K562 (cell line): ENCODE results near the gene INCENP. TPM values are rescaled to one million over a fixed set of nuclear protein-coding genes. Genes with fewer than 3 reads are reported as not detected.

ENCODE experiments used
- ATF3 ChIP-seq, 2 experiments: fragments of 450-650 bp in 1 of 2; sonication (generic) in 1 of 2; formaldehyde crosslinking in 1 of 2; IDR thresholded peaks in 1 of 2; conservative IDR thresholded peaks in 1 of 2; 2 replicates each; pipeline versions ENCODE4 v1.6.1 to v1.8.1; 2016 to 2023; ENCODE audit warnings: mild to moderate bottlenecking in 2 of 2, moderate library complexity in 2 of 2, inconsistent platforms in 1 of 2, missing genetic modification reagents in 1 of 2
- CBFA2T2 ChIP-seq: fragments of 450-650 bp; conservative IDR thresholded peaks from 2 replicates; pipeline ENCODE4 v1.6.1; 2017; ENCODE audit warnings: mild to moderate bottlenecking
- HDAC8 ChIP-seq: fragments of 450-650 bp; IDR thresholded peaks from 2 replicates; pipeline ENCODE4 v1.6.1; 2016; ENCODE audit warnings: mild to moderate bottlenecking, missing genetic modification characterization, moderate library complexity, missing compliant biosample characterization
- NR0B1 ChIP-seq: fragments of 450-650 bp; IDR thresholded peaks from one replicate; pipeline ENCODE4 v1.6.1; 2018; ENCODE audit warnings: mild to moderate bottlenecking, moderate library complexity; ENCODE audit not compliant: partially characterized antibody
- NR2C2 ChIP-seq, 2 experiments: fragments of 200-800 bp in 1 of 2; sonication (Bioruptor generic) in 1 of 2; sonication (generic) in 1 of 2; formaldehyde crosslinking in 1 of 2; IDR thresholded peaks; 2 replicates each; pipeline versions ENCODE4 v1.6.1 to v1.8.0; 2016 to 2022; ENCODE audit warnings: mild to moderate bottlenecking in 1 of 2, missing compliant biosample characterization in 1 of 2, missing genetic modification characterization in 1 of 2, missing genetic modification reagents in 1 of 2
- RAD21 ChIP-seq, 2 experiments: fragments of 250-450 bp in 1 of 2; fragments of 450-650 bp in 1 of 2; sonication (Bioruptor Pico) in 1 of 2; formaldehyde crosslinking in 1 of 2; IDR thresholded peaks in 1 of 2; conservative IDR thresholded peaks in 1 of 2; 2 replicates each; pipeline versions ENCODE4 v1.4.0 to v1.8.0; 2020 to 2022; ENCODE audit warnings: mild to moderate bottlenecking in 2 of 2, moderate library complexity in 1 of 2
- RUNX1 ChIP-seq: sonication (generic); IDR thresholded peaks from 2 replicates; pipeline ENCODE4 v1.6.1; 2016; ENCODE audit warnings: antibody characterized with exemption, low read depth
- SETDB1 ChIP-seq: IDR thresholded peaks from one replicate; pipeline ENCODE4 v1.6.1; 2012; ENCODE audit warnings: low read length, control low read depth, inconsistent platforms
- SOX6 ChIP-seq: fragments of 450-650 bp; IDR thresholded peaks from 2 replicates; pipeline ENCODE4 v1.6.1; 2014; ENCODE audit warnings: mild to moderate bottlenecking
- STAT5B ChIP-seq: fragments of 250-450 bp; sonication (Bioruptor Pico); IDR thresholded peaks from 2 replicates; pipeline ENCODE4 v1.8.0; 2021; ENCODE audit warnings: mild to moderate bottlenecking, inconsistent platforms
- TAF1 ChIP-seq: IDR thresholded peaks from 2 replicates; pipeline ENCODE4 v1.6.1; 2011; ENCODE audit warnings: mild to moderate bottlenecking, low read length, moderate library complexity; ENCODE audit not compliant: insufficient read depth, control insufficient read depth, severe bottlenecking; ENCODE audit errors: extremely low read depth
- TFAM ChIP-seq: fragments of 250-450 bp; sonication (Bioruptor Pico); conservative IDR thresholded peaks from 2 replicates; pipeline ENCODE4 v1.5.0; 2021; ENCODE audit warnings: mild to moderate bottlenecking, moderate library complexity
- TFE3 ChIP-seq: fragments of 450-650 bp; formaldehyde crosslinking; IDR thresholded peaks from 2 replicates; pipeline ENCODE4 v1.4.0; 2020; ENCODE audit warnings: mild to moderate bottlenecking, mixed read lengths
- ZFP1 ChIP-seq: fragments of 450-650 bp; formaldehyde crosslinking; IDR thresholded peaks from 2 replicates; pipeline ENCODE4 v1.4.0; 2020; ENCODE audit warnings: mild to moderate bottlenecking, mixed read lengths
- polyA plus RNA-seq, 8 experiments: library from polyadenylated mRNA; depleted of rRNA in 4 of 8; stranded (reverse) in 5 of 8; unstranded in 3 of 8; fragments of >200 nt; fragmentation: Nextera tagmentation in 2 of 8; fragmentation: Illumina TruSeq in 1 of 8; extraction: Ambion mirVana in 2 of 8; extraction: Trizol in 1 of 8; gene quantifications; 2 replicates each; pipeline versions ENCODE4 v1.2.1 to v1.2.3, GENCODE V29; 2011 to 2014; ENCODE audit warnings: inconsistent platforms in 1 of 8, missing spikeins in 1 of 8
- total RNA-seq, 7 experiments: library from RNA; depleted of rRNA in 6 of 7; stranded (reverse); fragments of >200 nt in 6 of 7; fragmentation: Illumina TruSeq in 2 of 7; extraction: Trizol in 2 of 7; gene quantifications; 2 replicates each; pipeline versions ENCODE4 v1.2.1 to v1.2.3, GENCODE V29; 2011 to 2021; ENCODE audit warnings: low replicate concordance in 1 of 7
- TF ChIP-seq, protein P1 (sequence below): sonication (generic); formaldehyde crosslinking; IDR thresholded peaks from 2 replicates; pipeline ENCODE4 v1.8.1; 2022; ENCODE audit warnings: missing genetic modification reagents
- TF ChIP-seq, protein P2 (sequence below): sonication (generic); formaldehyde crosslinking; IDR thresholded peaks from 2 replicates; pipeline ENCODE4 v1.9.0; 2022; ENCODE audit warnings: mild to moderate bottlenecking, missing genetic modification reagents
- TF ChIP-seq, protein P3 (sequence below): fragments of 450-650 bp; conservative IDR thresholded peaks from 2 replicates; pipeline ENCODE4 v1.6.1; 2016; ENCODE audit warnings: missing genetic modification characterization, low read depth, mild to moderate bottlenecking, control low read depth, missing compliant biosample characterization

The INCENP gene
- total and polyA plus RNA-seq, 9 of the 15 experiments (the other 6 are each of a cell fraction or from before 2014, with no cell fraction given), result 1.1 to 97.9 (median 28.2) TPM

- TF ChIP-seq NR0B1 (no peak), CBFA2T2 (peak; percentile 54), TFE3 (CRISPR knock-in tag) (peak; percentile 96), RAD21 (CRISPR knock-in tag; conservative IDR thresholded peaks at IDR 0.05 in 1 of 2, IDR thresholded peaks at IDR 0.05 in 1 of 2) (peak; percentile 98), ZFP1 (no peak), NR2C2 (CRISPR knock-in tag; IDR thresholded peaks at IDR 0.05) (no peak), NR2C2 (tag; IDR thresholded peaks at IDR 0.05) (no peak), SETDB1 (no peak), SOX6 (peak; percentile 25; the same call in 1 of the 2 replicates), STAT5B (no peak), HDAC8 (tag) (no peak), ATF3 (IDR thresholded peaks at IDR 0.05) (peak; percentile 23; the same call in 1 of the 2 replicates), ATF3 (CRISPR knock-in tag; conservative IDR thresholded peaks at IDR 0.05) (no peak), TFAM (no peak), RUNX1 (no peak), TAF1 (no peak)
- TF ChIP-seq, protein P1, sequence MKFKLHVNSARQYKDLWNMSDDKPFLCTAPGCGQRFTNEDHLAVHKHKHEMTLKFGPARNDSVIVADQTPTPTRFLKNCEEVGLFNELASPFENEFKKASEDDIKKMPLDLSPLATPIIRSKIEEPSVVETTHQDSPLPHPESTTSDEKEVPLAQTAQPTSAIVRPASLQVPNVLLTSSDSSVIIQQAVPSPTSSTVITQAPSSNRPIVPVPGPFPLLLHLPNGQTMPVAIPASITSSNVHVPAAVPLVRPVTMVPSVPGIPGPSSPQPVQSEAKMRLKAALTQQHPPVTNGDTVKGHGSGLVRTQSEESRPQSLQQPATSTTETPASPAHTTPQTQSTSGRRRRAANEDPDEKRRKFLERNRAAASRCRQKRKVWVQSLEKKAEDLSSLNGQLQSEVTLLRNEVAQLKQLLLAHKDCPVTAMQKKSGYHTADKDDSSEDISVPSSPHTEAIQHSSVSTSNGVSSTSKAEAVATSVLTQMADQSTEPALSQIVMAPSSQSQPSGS (CRISPR knock-in tag), result no peak
- TF ChIP-seq, protein P2, sequence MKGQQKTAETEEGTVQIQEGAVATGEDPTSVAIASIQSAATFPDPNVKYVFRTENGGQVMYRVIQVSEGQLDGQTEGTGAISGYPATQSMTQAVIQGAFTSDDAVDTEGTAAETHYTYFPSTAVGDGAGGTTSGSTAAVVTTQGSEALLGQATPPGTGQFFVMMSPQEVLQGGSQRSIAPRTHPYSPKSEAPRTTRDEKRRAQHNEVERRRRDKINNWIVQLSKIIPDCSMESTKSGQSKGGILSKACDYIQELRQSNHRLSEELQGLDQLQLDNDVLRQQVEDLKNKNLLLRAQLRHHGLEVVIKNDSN, result peak; percentile 78
- TF ChIP-seq, protein P3, sequence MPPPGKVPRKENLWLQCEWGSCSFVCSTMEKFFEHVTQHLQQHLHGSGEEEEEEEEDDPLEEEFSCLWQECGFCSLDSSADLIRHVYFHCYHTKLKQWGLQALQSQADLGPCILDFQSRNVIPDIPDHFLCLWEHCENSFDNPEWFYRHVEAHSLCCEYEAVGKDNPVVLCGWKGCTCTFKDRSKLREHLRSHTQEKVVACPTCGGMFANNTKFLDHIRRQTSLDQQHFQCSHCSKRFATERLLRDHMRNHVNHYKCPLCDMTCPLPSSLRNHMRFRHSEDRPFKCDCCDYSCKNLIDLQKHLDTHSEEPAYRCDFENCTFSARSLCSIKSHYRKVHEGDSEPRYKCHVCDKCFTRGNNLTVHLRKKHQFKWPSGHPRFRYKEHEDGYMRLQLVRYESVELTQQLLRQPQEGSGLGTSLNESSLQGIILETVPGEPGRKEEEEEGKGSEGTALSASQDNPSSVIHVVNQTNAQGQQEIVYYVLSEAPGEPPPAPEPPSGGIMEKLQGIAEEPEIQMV (tag), result no peak
These were observed 42.2 kb upstream of the INCENP start (continued) for GRCh38 chr11:62081378-62082291.
